ENCODE results near the gene CCDC85C.

DNA sequence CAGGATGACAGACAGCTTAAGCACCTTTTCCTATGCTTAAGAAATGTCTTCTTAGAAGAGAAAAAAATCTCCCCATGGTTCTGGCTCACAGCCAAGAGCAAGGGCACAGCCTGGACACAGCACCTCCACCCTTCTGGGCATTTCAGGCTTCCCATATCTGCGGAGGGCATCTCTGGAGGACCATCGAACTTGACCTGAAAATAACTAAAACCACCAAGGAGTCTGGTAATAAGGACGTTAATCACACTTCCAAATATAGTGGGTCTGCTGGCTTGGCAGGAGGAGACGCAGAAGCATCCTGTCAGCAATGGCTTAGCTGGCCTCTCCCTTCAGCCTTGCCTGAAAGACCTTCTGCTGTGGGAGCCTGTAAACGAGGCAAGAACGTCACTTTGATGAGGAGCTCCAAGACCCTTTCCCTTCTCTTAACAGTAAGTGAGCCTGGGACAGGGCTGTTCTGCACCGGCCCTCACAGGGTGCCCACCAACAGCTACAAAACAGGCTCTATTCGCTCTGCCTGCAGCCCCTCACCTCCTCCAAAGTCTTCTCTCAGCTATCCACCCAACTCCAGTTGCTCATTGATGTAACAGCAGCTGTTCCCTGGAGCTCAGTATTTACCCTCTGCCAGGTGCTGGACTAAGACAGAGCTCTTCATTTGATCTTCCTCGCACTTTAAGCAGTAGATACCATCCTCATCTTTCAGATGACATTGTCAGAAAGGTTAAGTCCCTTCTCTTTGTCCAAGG, 136.5 kb downstream of the CCDC85C start:
- TF ChIP-seq, protein P1, sequence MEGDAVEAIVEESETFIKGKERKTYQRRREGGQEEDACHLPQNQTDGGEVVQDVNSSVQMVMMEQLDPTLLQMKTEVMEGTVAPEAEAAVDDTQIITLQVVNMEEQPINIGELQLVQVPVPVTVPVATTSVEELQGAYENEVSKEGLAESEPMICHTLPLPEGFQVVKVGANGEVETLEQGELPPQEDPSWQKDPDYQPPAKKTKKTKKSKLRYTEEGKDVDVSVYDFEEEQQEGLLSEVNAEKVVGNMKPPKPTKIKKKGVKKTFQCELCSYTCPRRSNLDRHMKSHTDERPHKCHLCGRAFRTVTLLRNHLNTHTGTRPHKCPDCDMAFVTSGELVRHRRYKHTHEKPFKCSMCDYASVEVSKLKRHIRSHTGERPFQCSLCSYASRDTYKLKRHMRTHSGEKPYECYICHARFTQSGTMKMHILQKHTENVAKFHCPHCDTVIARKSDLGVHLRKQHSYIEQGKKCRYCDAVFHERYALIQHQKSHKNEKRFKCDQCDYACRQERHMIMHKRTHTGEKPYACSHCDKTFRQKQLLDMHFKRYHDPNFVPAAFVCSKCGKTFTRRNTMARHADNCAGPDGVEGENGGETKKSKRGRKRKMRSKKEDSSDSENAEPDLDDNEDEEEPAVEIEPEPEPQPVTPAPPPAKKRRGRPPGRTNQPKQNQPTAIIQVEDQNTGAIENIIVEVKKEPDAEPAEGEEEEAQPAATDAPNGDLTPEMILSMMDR (conservative IDR thresholded peaks at IDR 0.05; ENCODE audit: low read length): no peak
- TF ChIP-seq EZH2phosphoT487 (IDR thresholded peaks at IDR 0.05; ENCODE audit: borderline replicate concordance, low read depth, low read length): no peak

Measured in OCI-LY7 (cell line).